Ovary (tissue), 3 donors: ENCODE data around the gene NIF3L1.

Experiments
- CTCF ChIP-seq, 3 donors: fragments of 450-650 bp in 2 of 3; fragments of 200-600 bp in 1 of 3; IDR thresholded peaks; one replicate each; pipeline versions ENCODE4 v1.5.1 to v1.8.0; 2016 to 2022; ENCODE audit warnings: antibody characterized with exemption in 3 of 3, mild to moderate bottlenecking in 1 of 3
- POLR2A ChIP-seq: fragments of 450-650 bp; IDR thresholded peaks from one replicate; pipeline ENCODE4 v1.6.1; 2017; ENCODE audit warnings: antibody characterized with exemption, mild to moderate bottlenecking, moderate library complexity
- donor health status: DM: no; HTN: no; CAD: no.

- TF ChIP-seq CTCF (IDR thresholded peaks at IDR 0.05): no peak
- no peak for TF ChIP-seq POLR2A
Measured at GRCh38 chr2:200860092-200860795, 28.9 kb upstream of the NIF3L1 start.
